Testis (tissue), 3 donors: ENCODE measurements around the gene KRT35. TPM values are rescaled to one million over a fixed set of nuclear protein-coding genes. Genes with fewer than 3 reads are reported as not detected.

Experiments used
- DNase-seq: peaks from one replicate; pipeline ENCODE4 v3.0.0-alpha.2; 2019
- H3K27ac ChIP-seq, 2 donors: fragments of 200-600 bp; sonication (generic); one replicate each; pipeline ENCODE4 v1.5.1; 2019
- H3K27me3 ChIP-seq: fragments of 200-600 bp; sonication (generic); one replicate; pipeline ENCODE4 v1.5.1; 2019
- H3K36me3 ChIP-seq: fragments of 200-600 bp; sonication (generic); one replicate; pipeline ENCODE4 v1.5.1; 2017; ENCODE audit warnings: low read depth; ENCODE audit errors: missing control alignments
- H3K4me1 ChIP-seq: fragments of 200-600 bp; sonication (generic); one replicate; pipeline ENCODE4 v1.5.1; 2019
- H3K4me3 ChIP-seq, 2 donors: fragments of 200-600 bp; sonication (generic); one replicate each; pipeline ENCODE4 v1.5.1; 2017 to 2019
- H3K9me3 ChIP-seq: fragments of 200-600 bp; sonication (generic); one replicate; pipeline ENCODE4 v1.5.1; 2017
- CTCF ChIP-seq, 3 experiments: fragments of 450-650 bp in 2 of 3; fragments of 200-600 bp in 1 of 3; sonication (generic) in 1 of 3; IDR thresholded peaks; one replicate each; pipeline ENCODE4 v1.5.1; 2016 to 2019; ENCODE audit warnings: antibody characterized with exemption in 3 of 3, mild to moderate bottlenecking in 2 of 3, moderate library complexity in 1 of 3
- POLR2A ChIP-seq: fragments of 450-650 bp; IDR thresholded peaks from one replicate; pipeline ENCODE4 v1.6.1; 2017; ENCODE audit warnings: antibody characterized with exemption, mild to moderate bottlenecking, moderate library complexity
- WGBS, 2 donors: methylation state at CpG; one replicate each; pipeline ENCODE4 v1.1.5; 2018; 5-methylcytosine and 5-hydroxymethylcytosine counted together
- intact Hi-C: fragments of 100-400 bp; cut with DNase I; formaldehyde crosslinking; loops from one replicate; pipeline ENCODE4 v1.15.1; 2023; ENCODE audit warnings: low total_unique reads
- polyA plus RNA-seq: library from polyadenylated mRNA; stranded (reverse); fragments of 350-450 nt; fragmentation: Illumina TruSeq; extraction: RNeasy Lipid Tissue Mini Kit (QIAGEN cat#74804); gene quantifications from one replicate; pipeline ENCODE4 v1.2.3, GENCODE V29; 2014; ENCODE audit warnings: low read depth, low replicate concordance; ENCODE audit not compliant: insufficient read depth
- total RNA-seq, 2 donors: library from RNA; depleted of rRNA; stranded (reverse); fragments of >200 nt; gene quantifications; one replicate each; pipeline ENCODE4 v1.2.3, GENCODE V29; 2016

The KRT35 gene
- total and polyA plus RNA-seq, 3 donors from 2014 or later, result 0.18 TPM; not detected in 2

GRCh38 chr17:41484920-41485904 lies 4.3 kb upstream of the KRT35 start:
- DNase-seq, result no peak
- no peak for TF ChIP-seq POLR2A
- no peak for TF ChIP-seq CTCF (IDR thresholded peaks at IDR 0.05)
- Histone ChIP-seq H3K4me1 (no peaks in the 10 kb centered on the region), H3K9me3 (no peaks in the 10 kb centered on the region), H3K36me3 (no peaks in the 10 kb centered on the region), H3K27me3 (no peaks in the 10 kb centered on the region), H3K27ac (no peak overlapping the region), H3K4me3 (no peak overlapping the region)
- 93% methylated on average over 8 of the region's 8 CpGs for WGBS, 2 donors
- intact Hi-C loops, result no loop called here

GRCh38 chr17:41483991-41484826 lies 3.3 kb upstream of the KRT35 start:
- no peak for DNase-seq
- intact Hi-C loops, result no loop called here
- WGBS, 2 donors, result 76 to 88% methylated on average over 7 of the region's 7 CpGs
- H3K4me1 ChIP-seq, result no peaks in the 10 kb centered on the region
- no peak for TF ChIP-seq CTCF (IDR thresholded peaks at IDR 0.05)
- TF ChIP-seq POLR2A, result no peak
- H3K27ac ChIP-seq, result no peak overlapping the region
- no peak overlapping the region for H3K4me3 ChIP-seq
- no peaks in the 10 kb centered on the region for H3K9me3 ChIP-seq
- no peaks in the 10 kb centered on the region for H3K36me3 ChIP-seq
- H3K27me3 ChIP-seq, result no peaks in the 10 kb centered on the region

- H3K4me1 ChIP-seq, result no peaks in the 10 kb centered on the region
- H3K27me3 ChIP-seq, result no peaks in the 10 kb centered on the region
- intact Hi-C loops, result no loop called here
- TF ChIP-seq CTCF (IDR thresholded peaks at IDR 0.05) (no peak), POLR2A (no peak)
- H3K27ac ChIP-seq, result no peak overlapping the region
- H3K9me3 ChIP-seq, result no peaks in the 10 kb centered on the region
- no peaks in the 10 kb centered on the region for H3K36me3 ChIP-seq
- no peak for DNase-seq
- no peak overlapping the region for H3K4me3 ChIP-seq
- WGBS, 2 donors, result 66 to 72% methylated on average over 9 of the region's 9 CpGs
Observed at GRCh38 chr17:41483531-41483930, 2.6 kb upstream of the KRT35 start.

- WGBS, 2 donors, result 92 to 98% methylated on average over 7 to 10 of the region's 10 CpGs
- Histone ChIP-seq H3K27me3 (no peaks in the 10 kb centered on the region), H3K27ac (no peak overlapping the region), H3K9me3 (no peaks in the 10 kb centered on the region), H3K36me3 (no peaks in the 10 kb centered on the region), H3K4me1 (no peaks in the 10 kb centered on the region), H3K4me3 (no peak overlapping the region)
- intact Hi-C loops, result no loop called here
- TF ChIP-seq CTCF (IDR thresholded peaks at IDR 0.05) (no peak), POLR2A (no peak)
- DNase-seq, result no peak
Observed at GRCh38 chr17:41480581-41480980, 370 bp downstream of the KRT35 start.
